ENCODE data around the gene ARF1. TPM values are rescaled to one million over a fixed set of nuclear protein-coding genes. Genes with fewer than 3 reads are reported as not detected.
"Not testable (repeated sequence)": the region's sequence is repeated elsewhere in the genome, so short reads cannot be mapped to it uniquely, and the experiment has no call there.

Gene ARF1
- total RNA-seq, 4 donors from 2014 or later = 284 to 385 (median 362) TPM

- DNase-seq (ENCODE audit: low spot score in 2 of 2) = peak; percentile 99
- no peaks in the 10 kb centered on the region for H3K9me3 ChIP-seq
- H3K4me1 ChIP-seq = peaks cover 24% of the 10 kb centered on the region
- H3K36me3 ChIP-seq = peaks cover 22% of the 10 kb centered on the region
- peak within 1 kb of the TSS; percentile 97 for H3K4me3 ChIP-seq
- under 1% methylated on average over 48 of the region's 66 CpGs for WGBS
- peak within 1 kb of the TSS; percentile 89 for H3K27ac ChIP-seq
- no peaks in the 10 kb centered on the region for H3K27me3 ChIP-seq
- TF ChIP-seq POLR2AphosphoS5 (IDR thresholded peaks at IDR 0.05) (peak; percentile 80 to 96 (median 96)), POLR2A (IDR thresholded peaks at IDR 0.05) (peak; percentile 54 to 78), EP300 (IDR thresholded peaks at IDR 0.05) (no peak)
- TF ChIP-seq, protein P1, sequence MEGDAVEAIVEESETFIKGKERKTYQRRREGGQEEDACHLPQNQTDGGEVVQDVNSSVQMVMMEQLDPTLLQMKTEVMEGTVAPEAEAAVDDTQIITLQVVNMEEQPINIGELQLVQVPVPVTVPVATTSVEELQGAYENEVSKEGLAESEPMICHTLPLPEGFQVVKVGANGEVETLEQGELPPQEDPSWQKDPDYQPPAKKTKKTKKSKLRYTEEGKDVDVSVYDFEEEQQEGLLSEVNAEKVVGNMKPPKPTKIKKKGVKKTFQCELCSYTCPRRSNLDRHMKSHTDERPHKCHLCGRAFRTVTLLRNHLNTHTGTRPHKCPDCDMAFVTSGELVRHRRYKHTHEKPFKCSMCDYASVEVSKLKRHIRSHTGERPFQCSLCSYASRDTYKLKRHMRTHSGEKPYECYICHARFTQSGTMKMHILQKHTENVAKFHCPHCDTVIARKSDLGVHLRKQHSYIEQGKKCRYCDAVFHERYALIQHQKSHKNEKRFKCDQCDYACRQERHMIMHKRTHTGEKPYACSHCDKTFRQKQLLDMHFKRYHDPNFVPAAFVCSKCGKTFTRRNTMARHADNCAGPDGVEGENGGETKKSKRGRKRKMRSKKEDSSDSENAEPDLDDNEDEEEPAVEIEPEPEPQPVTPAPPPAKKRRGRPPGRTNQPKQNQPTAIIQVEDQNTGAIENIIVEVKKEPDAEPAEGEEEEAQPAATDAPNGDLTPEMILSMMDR (IDR thresholded peaks at IDR 0.05) = no peak
These were observed 26.8 kb downstream of the ARF1 start, which contains the start of gene MRPL55 for GRCh38 chr1:228109073-228109961. Gene MRPL55, minus strand, starts transcription at chr1:228109299. Its CDS starts 1,039 bp downstream, at chr1:228108260.

- Histone ChIP-seq H3K36me3 (peaks cover 22% of the 10 kb centered on the region), H3K27ac (peak overlapping the region; percentile 89), H3K4me1 (peaks cover 23% of the 10 kb centered on the region), H3K27me3 (no peaks in the 10 kb centered on the region), H3K9me3 (no peaks in the 10 kb centered on the region), H3K4me3 (peak overlapping the region; percentile 97)
- DNase-seq (ENCODE audit: low spot score in 2 of 2) = no peak
- 32% methylated on average over 15 of the region's 15 CpGs for WGBS
- no peak for TF ChIP-seq POLR2AphosphoS5 (IDR thresholded peaks at IDR 0.05)
- no peak for TF ChIP-seq EP300 (IDR thresholded peaks at IDR 0.05)
- TF ChIP-seq, protein P1 (IDR thresholded peaks at IDR 0.05) = no peak
- TF ChIP-seq POLR2A (IDR thresholded peaks at IDR 0.05) = no peak
These were observed 27.5 kb downstream of the ARF1 start for GRCh38 chr1:228109962-228110488.

- Histone ChIP-seq H3K4me1 (peaks cover 23% of the 10 kb centered on the region), H3K9me3 (no peaks in the 10 kb centered on the region), H3K27me3 (no peaks in the 10 kb centered on the region), H3K27ac (no peak overlapping the region), H3K36me3 (peaks cover 22% of the 10 kb centered on the region), H3K4me3 (no peak overlapping the region)
- DNase-seq (ENCODE audit: low spot score in 2 of 2) = no peak
- WGBS = 90% methylated on average over 7 of the region's 7 CpGs
- no peak for TF ChIP-seq POLR2A (IDR thresholded peaks at IDR 0.05)
- TF ChIP-seq, protein P1 (IDR thresholded peaks at IDR 0.05) = no peak
- TF ChIP-seq EP300 (IDR thresholded peaks at IDR 0.05) = no peak
- no peak for TF ChIP-seq POLR2AphosphoS5 (IDR thresholded peaks at IDR 0.05)
These were observed 28.0 kb downstream of the ARF1 start for GRCh38 chr1:228110556-228110955.

DNA sequence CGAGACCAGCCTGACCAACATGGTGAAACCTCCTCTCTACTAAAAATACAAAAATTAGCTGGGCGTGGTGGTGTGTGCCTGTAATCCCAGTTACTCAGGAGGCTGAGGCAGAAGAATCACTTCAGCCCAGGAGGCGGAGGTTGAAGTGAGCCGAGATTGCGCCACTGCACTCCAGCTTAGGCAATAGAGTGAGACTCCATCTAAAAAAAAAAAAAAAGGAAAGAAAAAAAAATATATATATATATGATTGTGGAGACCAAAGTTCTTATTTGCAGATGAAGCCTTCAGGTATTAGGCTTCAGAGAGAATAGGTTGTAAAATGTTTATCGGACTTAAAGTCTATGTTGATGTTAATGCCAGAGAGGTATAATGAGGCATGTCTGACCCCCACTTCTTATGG lies 28.8 kb downstream of the ARF1 start:
- peaks cover 23% of the 10 kb centered on the region for H3K4me1 ChIP-seq
- H3K27me3 ChIP-seq, H3K4me3 ChIP-seq, H3K27ac ChIP-seq, H3K9me3 ChIP-seq: not testable (repeated sequence)
- peaks cover 15% of the 10 kb centered on the region for H3K36me3 ChIP-seq
- 92% methylated on average over 6 of the region's 6 CpGs for WGBS
- DNase-seq (ENCODE audit: low spot score in 2 of 2) = peak in 1 of 2 donors; percentile 47

GRCh38 chr1:228112167-228112566 lies 29.7 kb downstream of the ARF1 start:
- Histone ChIP-seq H3K27ac (no peak overlapping the region), H3K4me1 (peaks cover 23% of the 10 kb centered on the region), H3K4me3 (no peak overlapping the region), H3K36me3 (peaks cover 6% of the 10 kb centered on the region), H3K9me3 (no peaks in the 10 kb centered on the region), H3K27me3 (no peaks in the 10 kb centered on the region)
- DNase-seq (ENCODE audit: low spot score in 2 of 2) = no peak
- TF ChIP-seq, protein P1 (IDR thresholded peaks at IDR 0.05) = no peak
- TF ChIP-seq EP300 (IDR thresholded peaks at IDR 0.05) (no peak), POLR2AphosphoS5 (IDR thresholded peaks at IDR 0.05) (no peak), POLR2A (IDR thresholded peaks at IDR 0.05) (no peak)
- WGBS = 95% methylated on average over 7 of the region's 7 CpGs

All from suprapubic skin (tissue), 4 donors.